GM21381 (cell line): Measurements from ENCODE around the gene TBX10.
"Not testable (repeated sequence)": the region's sequence is repeated elsewhere in the genome, so short reads cannot be mapped to it uniquely, and the experiment has no call there.

Source experiments
- ATAC-seq: cut with Tn5 transposase; IDR thresholded peaks from one replicate; pipeline ENCODE4 v1.9.1; 2021; ENCODE audit warnings: mild to moderate bottlenecking, moderate library complexity; ENCODE audit not compliant: unreplicated experiment

The TBX10 gene

DNA sequence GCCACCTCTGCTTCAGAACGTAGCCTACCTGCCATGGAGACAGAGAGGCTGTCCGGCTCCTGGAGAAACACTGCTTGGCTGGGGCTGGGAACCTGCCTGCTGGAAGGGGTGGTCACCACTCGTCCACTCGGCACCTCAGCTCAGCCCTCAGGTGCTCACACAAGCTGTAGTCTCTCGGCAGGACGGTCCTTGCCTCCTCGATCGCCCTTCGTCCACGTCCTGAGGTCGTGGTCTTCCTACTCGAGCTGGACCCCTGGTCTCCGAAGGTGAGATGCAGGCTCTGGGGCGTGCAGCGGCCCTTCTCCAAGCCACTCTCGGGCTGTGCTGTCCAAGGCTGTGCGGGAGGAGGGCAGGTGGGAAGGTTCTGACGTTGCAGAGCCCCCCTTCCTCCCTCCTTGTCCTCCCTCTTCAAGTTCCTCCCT is at the start of gene TBX10:
Gene TBX10, minus strand, starts transcription at position 326 of the 422 bp plus-strand sequence. Its CDS starts 291 bp downstream, at position 35.
- no peak for ATAC-seq

DNA sequence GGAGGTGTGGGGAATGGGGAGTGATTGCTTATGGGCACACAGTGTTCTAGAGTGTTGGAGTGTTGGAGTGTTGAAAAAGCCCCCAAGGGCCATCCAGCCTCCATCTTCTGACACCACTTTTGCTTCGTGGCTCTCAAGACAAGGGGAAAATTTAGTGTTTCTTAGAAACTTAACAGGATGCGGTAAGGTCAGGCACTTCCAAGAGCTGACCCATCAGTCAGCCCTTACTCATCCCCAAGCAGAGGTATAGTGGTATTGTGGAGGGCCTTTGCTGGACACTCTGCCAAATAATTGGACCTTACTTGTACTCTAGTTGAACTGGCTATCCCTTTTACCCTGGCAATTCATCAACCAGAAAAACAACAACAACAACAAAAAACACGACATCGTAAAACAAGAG is 49.6 kb upstream of the TBX10 start:
- ATAC-seq = no peak

DNA sequence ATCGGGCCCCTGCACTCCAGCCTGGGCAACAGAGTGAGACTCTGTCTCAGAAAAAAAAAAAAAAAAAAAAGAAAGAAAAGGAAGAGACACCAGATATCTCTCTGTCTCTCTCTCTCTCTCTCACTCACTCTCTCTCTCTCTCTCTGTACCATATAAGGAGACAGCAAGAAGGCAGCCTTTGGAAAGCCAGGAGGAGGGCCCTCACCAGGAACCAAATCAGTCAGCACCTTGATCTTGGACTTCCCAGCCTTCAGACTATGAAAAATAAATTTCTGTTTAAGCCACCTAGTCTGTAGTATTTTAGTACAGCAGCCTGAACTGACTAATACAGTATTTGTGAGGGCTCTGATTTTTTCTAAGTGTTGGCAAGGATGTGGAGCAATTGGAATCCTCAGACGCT is 48.4 kb upstream of the TBX10 start:
- no peak for ATAC-seq

DNA sequence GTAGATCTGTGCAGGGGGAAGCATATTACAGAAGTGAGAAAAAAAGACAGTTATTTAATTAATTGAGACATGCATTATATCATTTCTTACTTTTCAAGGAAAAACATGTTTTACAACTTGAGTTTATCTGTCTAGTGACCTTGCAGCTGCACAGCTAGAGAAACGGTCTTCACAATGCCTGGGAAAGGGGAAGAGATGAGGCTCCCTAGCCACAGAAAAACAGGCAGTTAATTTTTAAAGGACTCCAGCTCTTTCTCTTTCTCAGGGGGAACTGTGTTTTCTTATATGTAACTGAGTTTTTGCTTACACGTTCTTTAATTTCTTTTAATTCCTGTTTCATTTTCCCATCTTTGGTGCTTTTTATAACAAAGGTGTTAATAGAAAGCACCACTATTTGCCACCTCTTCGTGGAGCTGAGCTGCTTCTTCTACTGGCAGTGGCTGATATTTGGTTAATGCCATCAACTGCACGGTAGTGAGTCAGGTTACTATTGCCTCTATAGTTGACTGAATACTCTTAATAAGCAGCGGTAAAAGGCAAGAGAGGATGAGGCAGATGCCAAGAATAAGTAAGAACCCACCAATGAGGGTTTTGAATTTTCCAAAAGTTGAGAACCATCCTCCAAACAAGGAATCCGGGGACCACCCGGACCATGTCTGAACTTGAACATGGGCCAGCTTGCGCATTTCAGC is 46.2 kb upstream of the TBX10 start:
- not testable (repeated sequence) for ATAC-seq

DNA sequence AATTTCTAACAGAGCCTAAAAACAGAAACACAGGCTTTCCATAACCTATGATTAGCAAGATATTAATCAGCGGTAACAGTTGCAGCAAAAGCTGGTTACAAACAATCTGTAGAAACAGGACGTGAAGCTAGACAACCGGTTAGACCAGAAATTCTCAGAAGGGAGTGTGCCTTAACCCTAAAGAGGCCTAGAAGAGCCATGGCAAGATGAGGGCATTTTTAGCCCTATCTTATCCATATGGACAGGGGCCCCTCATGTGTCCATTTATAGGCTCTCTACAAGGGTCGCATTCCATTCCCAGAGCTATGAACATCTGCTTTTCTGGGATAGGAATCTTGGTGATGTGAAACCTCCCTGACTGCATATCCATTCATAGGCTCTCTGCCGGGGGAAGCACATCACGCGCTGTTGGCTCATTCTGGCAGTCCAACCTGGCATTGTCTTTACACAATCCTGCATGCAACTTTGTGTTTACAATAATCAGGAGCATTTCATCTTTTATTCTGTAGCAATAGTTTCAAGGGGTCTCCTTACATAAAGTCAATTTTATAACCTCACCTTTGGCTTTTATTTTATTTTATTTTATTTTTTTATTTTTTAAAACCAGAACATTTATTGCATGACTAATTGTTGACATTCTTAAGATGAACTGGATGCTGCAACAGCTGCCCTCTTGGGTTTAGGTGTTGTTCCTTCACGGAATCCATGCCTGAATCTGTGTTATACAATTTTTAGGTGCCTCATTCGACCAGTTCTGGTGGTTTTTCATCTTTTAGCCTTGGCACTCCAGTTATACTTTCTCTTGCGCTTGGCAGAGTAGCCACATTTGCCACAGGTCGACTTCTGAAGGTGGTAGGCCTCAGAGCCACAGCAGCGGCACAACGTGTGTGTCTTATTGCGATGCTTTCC is 42.8 kb upstream of the TBX10 start:
- not testable (repeated sequence) for ATAC-seq

DNA sequence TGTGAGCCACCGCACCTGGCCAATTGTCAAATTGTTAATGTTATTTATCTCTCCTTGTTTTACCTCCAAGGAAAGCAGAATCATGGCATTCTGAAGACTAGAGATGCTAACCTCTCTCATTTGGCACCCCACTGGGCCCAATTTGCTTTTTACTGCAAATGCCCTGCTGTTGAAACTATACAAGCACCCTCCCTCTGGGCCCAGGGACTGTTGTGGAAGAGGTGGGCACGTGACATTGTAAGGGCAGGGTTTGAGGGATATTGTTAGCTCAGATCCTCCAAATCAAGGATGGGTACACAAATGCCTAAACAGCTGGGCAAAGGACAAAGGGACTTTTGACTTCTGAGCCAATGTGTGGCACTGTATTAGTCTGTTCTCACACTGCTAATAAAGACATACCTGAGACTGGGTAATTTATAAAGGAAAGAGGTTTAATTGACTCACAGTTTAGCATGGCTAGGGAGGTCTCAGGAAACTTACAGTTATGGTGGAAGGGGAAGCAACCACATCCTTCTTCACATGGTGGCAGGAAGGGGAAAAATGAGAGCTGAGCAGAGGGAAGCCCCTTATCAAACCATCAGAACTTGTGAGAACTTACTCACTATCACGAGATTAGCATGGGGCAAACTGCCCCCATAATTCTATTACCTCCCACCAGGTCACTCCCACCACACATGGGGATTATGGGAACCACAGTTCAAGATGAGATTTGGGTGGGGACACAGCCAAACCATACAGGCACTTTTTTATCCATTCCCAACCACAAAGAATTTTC is 41.3 kb upstream of the TBX10 start:
- ATAC-seq = no peak

DNA sequence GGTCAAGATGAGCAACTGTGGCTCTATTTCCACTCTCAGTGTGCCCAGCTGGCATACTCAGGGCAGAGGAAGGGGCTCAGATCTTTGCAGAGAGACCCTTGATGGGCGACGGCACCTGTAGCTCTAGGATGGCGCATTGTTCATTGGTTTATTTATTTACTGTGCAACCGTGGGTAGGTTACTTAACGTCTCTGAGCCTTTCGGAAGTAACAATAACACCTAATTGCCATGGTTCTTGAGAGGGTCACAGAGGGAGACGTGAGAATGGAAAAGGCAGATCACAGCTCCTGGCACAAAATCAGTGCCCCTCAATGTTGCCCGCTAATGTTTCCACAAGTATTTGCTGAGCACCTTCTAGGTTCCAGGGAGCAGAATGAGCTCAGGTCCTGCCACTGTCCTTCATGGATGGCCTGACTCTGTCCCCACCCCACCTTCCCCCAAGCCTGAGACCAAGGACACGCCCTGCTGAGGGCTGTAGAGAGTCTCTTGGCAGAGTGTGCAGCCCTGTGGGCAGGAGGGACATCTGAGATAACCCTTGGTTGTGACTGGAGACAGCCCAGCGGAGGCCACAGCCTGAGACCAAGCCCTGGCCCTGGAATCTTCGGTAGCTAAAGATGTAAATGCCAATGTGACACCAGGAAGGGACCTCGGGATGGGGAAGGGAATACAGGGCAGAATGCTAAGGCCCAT is 35.6 kb upstream of the TBX10 start:
- ATAC-seq = no peak

DNA sequence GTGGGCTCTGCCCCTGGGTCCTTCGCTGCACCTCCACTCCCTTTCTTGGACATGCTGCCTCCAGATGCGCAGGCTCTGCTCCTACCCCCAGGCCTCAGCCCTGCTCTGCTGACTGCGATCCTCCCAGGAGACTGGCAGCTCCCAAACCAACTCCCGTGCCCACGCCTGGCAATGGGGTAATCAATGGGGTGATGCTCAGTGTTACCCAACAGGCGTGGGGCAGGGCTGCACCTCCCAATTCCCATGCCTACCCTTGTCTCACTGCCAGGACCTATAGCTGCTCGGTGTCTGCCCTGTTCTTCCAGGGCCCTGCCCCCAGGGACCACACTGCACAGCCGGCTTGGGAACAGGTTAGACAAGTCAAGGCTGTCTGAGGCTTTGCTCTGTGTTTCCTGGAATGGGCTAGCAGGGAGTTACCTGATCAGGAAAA is 34.9 kb upstream of the TBX10 start, which contains the start of gene ALDH3B2:
Gene ALDH3B2, minus strand, starts transcription at position 182 of the 430 bp plus-strand sequence. CDS start 7,688 bp downstream, outside the sequence.
- ATAC-seq = no peak

DNA sequence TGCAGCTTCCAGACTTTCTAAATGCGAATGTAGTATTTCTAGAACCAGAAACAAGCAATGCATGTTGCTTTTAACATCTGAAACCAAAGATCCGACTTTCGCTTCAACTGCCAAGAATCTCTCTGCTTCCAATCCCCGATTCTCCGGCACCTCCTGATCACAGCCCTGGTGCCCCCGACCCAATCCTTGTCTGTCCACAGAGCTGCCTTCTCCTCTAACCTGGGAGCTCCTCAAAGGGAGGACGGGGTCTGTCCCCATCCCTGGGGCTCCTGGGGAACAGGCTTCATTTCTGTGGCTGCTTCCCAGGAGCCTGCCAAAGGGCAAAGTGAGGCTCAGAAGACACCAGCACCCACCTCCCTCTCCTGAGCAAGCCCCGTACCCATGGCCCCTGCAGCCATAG is 34.3 kb upstream of the TBX10 start:
- no peak for ATAC-seq

DNA sequence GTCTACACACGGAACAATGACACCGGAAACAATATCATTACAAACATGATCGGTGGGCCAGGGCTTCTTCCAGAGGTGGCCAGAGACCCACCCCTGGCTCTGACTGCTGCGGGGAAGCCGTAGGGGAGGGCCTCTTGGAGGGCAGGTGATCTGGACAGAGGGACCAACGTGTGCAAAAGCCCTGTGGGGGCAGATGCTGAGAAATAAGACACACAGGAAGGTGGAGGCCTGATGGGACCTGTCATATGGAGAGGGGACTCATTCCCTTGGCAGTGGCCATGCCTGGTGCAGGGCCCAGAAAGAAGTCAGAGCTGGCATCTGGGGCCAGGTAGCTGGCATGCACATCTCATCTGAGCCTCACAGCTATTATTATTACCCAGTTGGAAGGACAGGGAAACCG is 33.8 kb upstream of the TBX10 start:
- ATAC-seq = no peak

DNA sequence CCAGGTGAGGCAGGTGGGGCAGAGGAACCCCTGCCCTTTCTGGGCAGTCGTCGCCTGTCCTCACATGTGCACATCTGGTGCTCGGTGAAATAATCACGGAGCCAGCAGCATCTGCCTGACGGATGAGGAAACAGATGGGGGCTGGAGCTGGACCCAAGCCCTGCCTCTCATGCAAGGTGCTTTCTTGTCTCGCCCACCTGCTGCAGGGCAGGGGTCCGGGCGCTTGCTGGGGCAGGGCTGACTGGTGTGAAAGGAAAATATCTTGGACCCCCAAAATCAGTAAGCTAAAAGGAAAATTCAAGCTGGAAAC is 31.6 kb upstream of the TBX10 start:
- no peak for ATAC-seq

DNA sequence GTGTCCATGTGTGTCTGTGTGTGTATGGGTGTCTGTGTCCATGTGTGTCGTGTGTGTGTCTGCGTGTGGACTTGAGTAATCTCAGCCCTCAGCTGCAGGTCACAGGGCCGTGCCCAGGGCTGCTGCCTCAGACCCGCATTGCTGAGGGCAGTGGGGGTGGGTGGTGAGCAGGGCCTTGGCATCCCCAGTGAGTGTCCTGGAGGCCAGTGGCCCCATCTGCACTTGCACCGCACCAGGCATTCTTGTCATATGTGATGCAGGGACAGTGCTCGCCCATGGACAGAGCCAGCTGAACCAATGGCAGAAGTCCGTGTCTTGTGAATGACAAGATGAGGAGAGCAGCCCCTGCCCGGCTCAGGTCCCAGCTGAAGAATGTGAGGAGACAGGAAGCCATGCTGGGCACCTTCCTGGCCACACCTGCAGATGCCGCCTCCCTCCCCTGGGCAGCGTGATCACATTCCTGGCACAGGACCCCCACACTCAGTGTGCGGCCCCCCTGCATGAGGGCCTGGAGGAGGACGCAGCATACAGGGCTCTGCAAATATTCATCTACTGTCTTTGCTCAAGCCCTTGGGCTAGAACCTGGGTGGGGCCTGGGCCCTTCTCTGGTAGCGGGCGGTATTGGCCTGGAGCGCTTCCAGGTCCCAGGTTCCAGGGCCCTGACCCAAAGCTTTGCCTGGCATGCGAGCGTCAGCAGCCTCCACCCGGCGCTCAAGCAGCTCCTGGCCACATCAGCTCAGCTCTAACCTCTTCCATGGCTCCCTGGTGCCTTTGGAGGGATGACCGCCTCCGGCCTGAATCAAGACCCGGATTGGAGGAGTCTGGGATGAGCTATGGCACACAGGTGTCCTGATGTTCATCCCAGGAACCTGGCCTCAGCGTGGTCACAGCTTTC is 31.0 kb upstream of the TBX10 start:
- no peak for ATAC-seq

DNA sequence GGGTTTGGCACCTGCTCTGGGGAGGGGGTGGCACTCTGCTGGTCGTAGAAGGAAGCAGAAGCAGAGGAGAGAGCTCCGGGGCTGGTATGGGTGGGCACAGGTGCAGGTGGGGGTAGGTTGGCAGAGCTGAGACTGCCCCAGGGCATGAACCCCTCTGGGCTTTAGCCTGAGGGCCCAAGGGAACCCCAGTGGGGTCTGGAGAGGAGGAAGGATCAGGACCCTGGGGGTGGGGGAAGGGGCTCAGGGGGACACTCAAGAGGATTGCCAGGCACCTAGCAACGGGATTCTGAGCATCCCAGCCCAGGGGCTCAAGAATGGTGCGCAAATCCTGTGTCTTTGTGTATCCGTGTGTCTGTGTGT is 28.6 kb upstream of the TBX10 start:
- ATAC-seq = no peak

DNA sequence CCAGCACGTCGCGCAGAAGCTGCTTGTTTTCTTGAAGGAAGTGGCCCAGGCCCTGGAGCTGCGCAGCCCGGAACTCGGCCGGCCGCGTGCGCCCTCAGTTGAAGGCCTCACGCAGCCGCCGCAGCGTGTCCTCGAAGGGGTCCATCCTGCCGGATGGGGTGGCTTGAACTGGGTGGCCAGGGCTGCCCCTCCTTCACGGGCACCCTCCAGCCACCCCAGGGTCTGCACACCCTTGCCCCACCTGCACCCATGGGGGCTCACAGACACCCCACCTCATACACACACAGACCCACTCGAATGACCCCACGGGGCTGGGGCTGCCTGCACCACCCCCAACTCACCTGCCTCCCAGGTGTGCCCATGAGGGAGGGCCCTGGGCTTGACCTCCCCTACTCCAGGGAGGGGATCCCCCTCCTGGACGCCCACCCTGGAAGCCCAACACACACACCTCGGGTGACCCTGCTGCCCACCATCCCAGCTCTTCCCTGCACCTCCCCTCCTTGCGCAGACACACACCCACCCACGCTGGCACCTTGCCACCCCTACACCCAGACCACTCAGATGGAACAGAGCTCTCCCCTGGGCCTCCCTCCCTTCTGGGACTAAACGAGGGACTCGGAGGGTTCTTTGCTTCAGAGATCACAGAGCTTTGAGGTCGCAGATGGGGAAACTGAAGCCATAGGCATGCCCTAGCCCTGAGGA is 28.1 kb upstream of the TBX10 start:
- no peak for ATAC-seq

DNA sequence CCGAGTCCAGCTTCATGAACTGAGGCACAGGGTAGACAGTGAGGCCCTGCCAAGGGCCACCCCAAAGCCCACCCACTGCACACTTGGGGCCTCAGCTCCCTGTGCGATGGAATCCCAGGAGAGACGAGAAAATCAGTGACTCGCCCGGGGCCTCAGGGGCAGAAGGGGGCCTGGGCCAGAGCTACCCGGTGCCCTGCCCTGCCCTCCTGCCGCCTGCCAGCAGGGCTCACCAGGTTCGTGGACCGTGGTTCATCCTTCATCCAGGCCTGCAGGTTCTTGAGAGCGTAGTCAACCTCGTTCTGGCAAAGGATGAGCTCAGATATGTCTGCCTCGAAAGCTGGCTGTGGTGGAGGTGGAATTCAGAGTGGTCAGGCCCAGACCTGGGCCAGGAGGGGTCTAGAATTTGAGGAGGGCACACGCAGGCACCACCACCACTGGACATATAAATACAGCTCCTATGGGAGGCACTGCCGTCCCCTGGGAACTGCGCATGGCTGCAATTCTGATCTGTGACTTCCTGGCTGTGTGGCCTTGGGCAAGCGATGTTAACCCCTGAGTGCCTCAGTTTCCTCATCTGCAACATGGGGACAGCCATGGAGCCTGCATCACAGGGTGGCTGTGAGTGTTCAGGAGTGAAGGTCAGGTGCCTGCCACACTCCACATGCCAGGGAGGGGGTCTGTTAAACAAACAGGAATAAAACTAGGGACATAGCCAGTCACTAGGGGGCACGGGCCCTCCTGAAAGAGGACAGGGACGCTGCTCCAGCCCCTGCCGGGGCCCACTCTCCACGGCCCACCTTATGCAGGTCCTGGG is 27.3 kb upstream of the TBX10 start:
- no peak for ATAC-seq

DNA sequence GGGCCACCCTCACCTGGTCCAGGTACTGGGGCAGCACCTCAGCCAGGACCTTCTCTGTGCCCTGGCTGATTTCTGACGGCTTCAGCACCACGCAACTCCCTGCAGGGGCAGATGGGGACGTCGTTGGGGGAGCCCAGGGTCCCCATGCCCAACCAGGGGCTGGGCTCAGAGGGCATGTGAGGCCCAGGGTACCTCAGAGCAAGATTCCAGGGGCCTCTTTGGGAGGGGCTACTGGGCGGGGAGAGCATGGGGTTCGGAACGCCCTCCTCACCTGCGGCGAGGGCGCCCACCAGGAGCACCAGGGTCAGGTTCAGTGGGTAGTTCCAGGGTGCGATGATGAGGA is 26.7 kb upstream of the TBX10 start:
- ATAC-seq = no peak

DNA sequence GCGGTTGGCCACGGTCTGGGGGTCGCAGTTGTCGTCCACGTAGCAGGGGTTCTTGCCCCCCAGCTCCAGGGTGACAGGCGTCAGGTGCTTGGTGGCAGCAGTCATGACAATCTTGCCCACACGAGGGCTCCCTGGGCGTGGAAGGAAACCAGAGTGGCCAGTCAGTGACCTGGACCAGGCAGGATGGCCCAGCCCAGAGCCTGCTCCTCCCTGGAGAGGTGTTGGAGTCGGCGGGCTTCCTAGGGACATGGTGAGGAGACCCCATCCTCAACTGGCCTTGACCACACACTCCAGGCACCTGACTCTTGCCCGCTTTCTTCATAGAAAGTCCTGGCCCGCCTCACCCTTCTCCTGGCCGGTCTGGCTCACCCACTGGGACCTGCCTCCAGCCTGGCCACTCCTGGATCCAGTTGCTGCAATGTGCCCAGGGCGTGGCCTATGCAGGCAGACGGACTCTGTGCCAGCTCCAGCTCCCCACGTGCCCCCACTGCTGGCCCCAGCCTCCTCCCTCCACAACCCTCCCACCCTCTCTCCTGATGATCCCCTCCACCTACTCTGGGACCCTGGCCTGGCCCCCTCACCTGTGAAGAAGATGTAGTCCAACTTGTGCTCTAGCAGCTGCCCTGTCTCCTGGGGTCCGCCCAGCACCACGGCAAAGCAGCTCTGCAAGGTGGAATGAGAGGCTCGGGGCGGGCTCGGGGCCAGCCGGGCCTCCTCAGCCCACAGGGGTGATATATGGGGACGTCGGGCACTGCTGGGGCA is 26.2 kb upstream of the TBX10 start:
- no peak for ATAC-seq
